Astrocyte of the cerebellum (primary cell): ENCODE data around the gene CBLB.

Experiments
- DNase-seq: peaks from one replicate; pipeline ENCODE4 v3.0.0-alpha.2; 2011; ENCODE audit warnings: low read depth
- H3K4me3 ChIP-seq: 2 replicates; pipeline ENCODE4 v1.5.1; 2011; ENCODE audit warnings: mild to moderate bottlenecking, low read depth, low read length, moderate library complexity
- in situ Hi-C: cut with HindIII; loops from 2 replicates; pipeline ENCODE4 v1.10.0; 2017; ENCODE audit warnings: low sequenced_read_pairs
- TF ChIP-seq, protein P1 (sequence below): IDR thresholded peaks from 2 replicates; pipeline ENCODE4 v1.5.1; 2012; ENCODE audit warnings: low read length, low read depth, moderate library complexity, mild to moderate bottlenecking; ENCODE audit errors: missing control alignments

Gene CBLB

DNA sequence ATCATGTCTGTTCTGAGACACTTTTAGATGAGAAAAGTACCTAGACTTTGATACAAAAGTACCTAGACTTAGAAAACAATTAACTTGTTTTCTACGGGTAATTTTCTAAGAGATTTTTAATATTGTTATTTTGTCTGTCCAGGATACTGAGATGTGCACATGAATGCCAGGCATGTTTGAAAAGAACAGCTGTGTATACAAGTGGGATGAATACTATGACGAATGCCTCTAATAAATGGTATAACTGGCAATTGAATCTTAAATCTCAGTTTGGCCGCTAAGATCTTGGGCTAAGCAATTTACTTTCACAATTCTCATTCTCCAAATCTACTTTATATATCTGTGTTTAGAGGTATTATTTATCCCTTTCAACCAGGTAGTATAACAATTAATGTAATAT is 207.4 kb downstream of the CBLB start:
- TF ChIP-seq, protein P1, sequence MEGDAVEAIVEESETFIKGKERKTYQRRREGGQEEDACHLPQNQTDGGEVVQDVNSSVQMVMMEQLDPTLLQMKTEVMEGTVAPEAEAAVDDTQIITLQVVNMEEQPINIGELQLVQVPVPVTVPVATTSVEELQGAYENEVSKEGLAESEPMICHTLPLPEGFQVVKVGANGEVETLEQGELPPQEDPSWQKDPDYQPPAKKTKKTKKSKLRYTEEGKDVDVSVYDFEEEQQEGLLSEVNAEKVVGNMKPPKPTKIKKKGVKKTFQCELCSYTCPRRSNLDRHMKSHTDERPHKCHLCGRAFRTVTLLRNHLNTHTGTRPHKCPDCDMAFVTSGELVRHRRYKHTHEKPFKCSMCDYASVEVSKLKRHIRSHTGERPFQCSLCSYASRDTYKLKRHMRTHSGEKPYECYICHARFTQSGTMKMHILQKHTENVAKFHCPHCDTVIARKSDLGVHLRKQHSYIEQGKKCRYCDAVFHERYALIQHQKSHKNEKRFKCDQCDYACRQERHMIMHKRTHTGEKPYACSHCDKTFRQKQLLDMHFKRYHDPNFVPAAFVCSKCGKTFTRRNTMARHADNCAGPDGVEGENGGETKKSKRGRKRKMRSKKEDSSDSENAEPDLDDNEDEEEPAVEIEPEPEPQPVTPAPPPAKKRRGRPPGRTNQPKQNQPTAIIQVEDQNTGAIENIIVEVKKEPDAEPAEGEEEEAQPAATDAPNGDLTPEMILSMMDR = no peak
- no peak for DNase-seq
- H3K4me3 ChIP-seq = no peak overlapping the region
- in situ Hi-C loops = no loop called here

DNA sequence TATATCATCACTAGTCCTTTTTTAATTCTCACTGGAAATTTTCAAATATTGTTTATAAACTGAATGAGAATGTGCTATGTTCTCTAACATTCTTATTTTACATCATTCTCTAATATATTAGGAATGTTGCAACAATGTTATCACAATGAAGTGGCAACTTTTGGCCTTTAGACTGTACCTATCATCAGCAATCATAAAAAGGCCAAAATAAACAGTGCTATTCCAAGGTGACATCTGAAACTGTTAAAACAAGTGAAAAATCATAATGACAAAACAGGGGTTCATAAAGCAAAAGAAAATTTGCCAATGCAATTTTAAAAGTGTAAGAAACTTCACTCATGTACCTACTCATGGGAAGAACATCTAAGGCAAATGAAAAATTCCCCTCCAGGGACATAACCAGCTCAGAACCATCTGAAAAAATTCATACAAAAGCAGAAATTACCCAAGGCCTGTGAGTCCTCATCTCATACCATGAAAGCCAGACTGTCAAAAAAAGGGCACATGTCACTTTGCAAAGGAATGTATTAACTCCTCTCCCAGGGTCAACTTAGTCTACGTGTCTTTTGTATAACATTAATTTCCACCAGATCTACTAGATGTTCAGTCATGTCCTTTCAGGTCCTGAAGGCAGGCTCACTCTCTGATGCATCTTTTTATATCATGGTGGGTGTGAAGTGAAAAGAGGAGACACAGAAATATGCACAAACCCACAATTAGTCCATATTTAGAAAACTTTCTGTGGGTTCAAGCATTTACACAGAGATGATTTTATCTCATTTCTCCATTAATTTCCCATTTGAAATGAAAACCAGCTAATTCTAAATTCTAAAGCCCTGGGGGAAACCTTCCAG is 211.9 kb downstream of the CBLB start:
- H3K4me3 ChIP-seq = no peak overlapping the region
- no peak for DNase-seq
- in situ Hi-C loops = no loop called here
- TF ChIP-seq, protein P1 = no peak

GRCh38 chr3:105653868-105654267 is 214.9 kb downstream of the CBLB start:
- H3K4me3 ChIP-seq = no peak overlapping the region
- DNase-seq = no peak
- in situ Hi-C loops = no loop called here
- TF ChIP-seq, protein P1 = no peak

- H3K4me3 ChIP-seq = no peak overlapping the region
- in situ Hi-C loops = no loop called here
- no peak for DNase-seq
- TF ChIP-seq, protein P1 = no peak
Observed at GRCh38 chr3:105653166-105653565, 215.6 kb downstream of the CBLB start.

- TF ChIP-seq, protein P1 = no peak
- no peak for DNase-seq
- in situ Hi-C loops = no loop called here
- no peak overlapping the region for H3K4me3 ChIP-seq
Observed at GRCh38 chr3:105649480-105649879, 219.3 kb downstream of the CBLB start.

- no peak overlapping the region for H3K4me3 ChIP-seq
- TF ChIP-seq, protein P1 = no peak
- DNase-seq = peak; percentile 67
- in situ Hi-C loops = no loop called here
Observed at GRCh38 chr3:105647047-105647446, 221.8 kb downstream of the CBLB start.
